GM12878 (cell line): ENCODE results near the gene CENPE. TPM values are rescaled to one million over a fixed set of nuclear protein-coding genes. Genes with fewer than 3 reads are reported as not detected.

Experiments used
- ATAC-seq: fragments of 200-7000 bp; cut with Tn5 transposase; 3 replicates; pipeline ENCODE4 v1.9.1; 2020; ENCODE audit warnings: mild to moderate bottlenecking, moderate library complexity
- BruUV-seq: library from RNA; stranded (reverse); fragments of 400-500 nt; replicated peaks from 2 replicates; lab custom pipeline; 2021; lab: Mats Ljungman, UMichigan
- CTCF ChIA-PET: fragments of 300-600 bp; sonication (Branson Sonifier 250); formaldehyde crosslinking; extraction: SDS; loops from one replicate; lab custom pipeline; 2021; ENCODE audit warnings: inconsistent platforms; lab: Yijun Ruan, JAX
- POLR2A ChIA-PET: fragments of 350-600 bp; formaldehyde crosslinking; extraction: SDS; loops from one replicate; lab custom pipeline; 2021; ENCODE audit warnings: inconsistent platforms; lab: Charles Lee
- RAD21 ChIA-PET: fragments of 300-600 bp; sonication (Branson Sonifier 250); formaldehyde crosslinking; loops from one replicate; lab custom pipeline; 2023; ENCODE audit warnings: antibody characterized with exemption; ENCODE audit not compliant: unreplicated experiment; lab: Charles Lee
- SMC1A ChIA-PET: fragments of 300-600 bp; sonication (Branson Sonifier 250); formaldehyde crosslinking; loops from one replicate; lab custom pipeline; 2023; ENCODE audit not compliant: unreplicated experiment, uncharacterized antibody; lab: Charles Lee
- DNase-seq: peaks from one replicate; pipeline ENCODE4 v3.0.0-alpha.2; 2011; ENCODE audit warnings: low read depth, low spot score
- FAIRE-seq: peaks from 3 replicates; lab custom pipeline; 2011; peaks lifted over from hg19 to GRCh38; lab: Jason Lieb, UNC
- H2AFZ ChIP-seq: 2 replicates; pipeline ENCODE4 v1.6.0; 2011; ENCODE audit warnings: low read depth, low read length, control low read depth; ENCODE audit not compliant: control insufficient read depth
- H3K27ac ChIP-seq: 2 replicates; pipeline ENCODE4 v1.5.1; 2011; ENCODE audit warnings: control low read depth; ENCODE audit not compliant: control insufficient read depth, insufficient read depth
- H3K27me3 ChIP-seq, 2 experiments: replicated peaks in 1 of 2; 2 replicates each; pipeline versions ENCODE4 v1.6.0 to v1.6.1; 2011; ENCODE audit warnings: low read length in 1 of 2; ENCODE audit not compliant: control insufficient read depth in 2 of 2, insufficient read depth in 2 of 2
- H3K36me3 ChIP-seq, 2 experiments: 2 replicates each; pipeline ENCODE4 v1.5.1; 2011; ENCODE audit warnings: low read length in 1 of 2; ENCODE audit not compliant: control insufficient read depth in 2 of 2, insufficient read depth in 2 of 2
- H3K4me1 ChIP-seq: 2 replicates; pipeline ENCODE4 v1.6.1; 2011; ENCODE audit warnings: mild to moderate bottlenecking, low read length, moderate library complexity, mixed read lengths; ENCODE audit not compliant: control insufficient read depth, insufficient read depth
- H3K4me2 ChIP-seq: 2 replicates; pipeline ENCODE4 v1.6.0; 2011; ENCODE audit warnings: control low read depth; ENCODE audit not compliant: control insufficient read depth, insufficient read depth
- H3K4me3 ChIP-seq: fragments of 200-600 bp; sonication (generic); 2 replicates; pipeline ENCODE4 v1.5.1; 2016
- H3K79me2 ChIP-seq: 2 replicates; pipeline ENCODE4 v1.6.0; 2011; ENCODE audit warnings: low read length; ENCODE audit not compliant: control insufficient read depth, insufficient read depth
- H3K9ac ChIP-seq: 2 replicates; pipeline ENCODE4 v1.8.0; 2011; ENCODE audit warnings: low read length, control low read depth, mixed read lengths; ENCODE audit not compliant: control insufficient read depth, insufficient read depth
- H3K9me3 ChIP-seq: replicated peaks from 3 replicates; pipeline ENCODE4 v1.5.1; 2011; ENCODE audit warnings: mild to moderate bottlenecking, low read length; ENCODE audit not compliant: control insufficient read depth, insufficient read depth
- H4K20me1 ChIP-seq: 2 replicates; pipeline ENCODE4 v1.6.0; 2011; ENCODE audit not compliant: control insufficient read depth, insufficient read depth
- CREM ChIP-seq: IDR thresholded peaks from 2 replicates; pipeline ENCODE4 v1.6.1; 2014; ENCODE audit warnings: antibody characterized with exemption, low read depth
- ETV6 ChIP-seq, 2 experiments: fragments of 450-650 bp in 1 of 2; IDR thresholded peaks in 1 of 2; conservative IDR thresholded peaks in 1 of 2; 2 replicates each; pipeline ENCODE4 v1.6.1; 2014; ENCODE audit warnings: antibody characterized with exemption in 1 of 2, borderline replicate concordance in 1 of 2, low read depth in 1 of 2, mild to moderate bottlenecking in 1 of 2, moderate library complexity in 1 of 2
- HDAC2 ChIP-seq: fragments of 200-600 bp; sonication (generic); IDR thresholded peaks from 2 replicates; pipeline ENCODE4 v1.6.1; 2017
- IKZF2 ChIP-seq, 2 experiments: fragments of 450-650 bp; IDR thresholded peaks; 2 replicates each; pipeline ENCODE4 v1.6.1; 2017; ENCODE audit warnings: mild to moderate bottlenecking in 2 of 2, moderate library complexity in 2 of 2
- MEF2A ChIP-seq: IDR thresholded peaks from 2 replicates; pipeline ENCODE4 v1.6.1; 2011; ENCODE audit warnings: low read depth, mild to moderate bottlenecking, low read length, moderate library complexity; ENCODE audit not compliant: insufficient read depth
- MEF2B ChIP-seq: fragments of 450-650 bp; IDR thresholded peaks from 2 replicates; pipeline ENCODE4 v1.6.1; 2018; ENCODE audit warnings: mild to moderate bottlenecking, moderate library complexity; ENCODE audit not compliant: partially characterized antibody, poor library complexity, severe bottlenecking
- MLLT1 ChIP-seq: fragments of 450-650 bp; IDR thresholded peaks from 2 replicates; pipeline ENCODE4 v1.6.1; 2016; ENCODE audit warnings: mild to moderate bottlenecking
- MYB ChIP-seq: fragments of 150-350 bp; IDR thresholded peaks from 2 replicates; pipeline ENCODE4 v1.6.1; 2014; ENCODE audit warnings: mild to moderate bottlenecking, low read depth, low read length, borderline replicate concordance
- NBN ChIP-seq: fragments of 450-650 bp; IDR thresholded peaks from 2 replicates; pipeline ENCODE4 v1.6.1; 2016
- NR2F1 ChIP-seq: fragments of 450-650 bp; conservative IDR thresholded peaks from 2 replicates; pipeline ENCODE4 v1.6.1; 2017; ENCODE audit warnings: mild to moderate bottlenecking
- PML ChIP-seq: IDR thresholded peaks from 2 replicates; pipeline ENCODE4 v1.6.1; 2012; ENCODE audit warnings: low read length, inconsistent platforms
- RBBP5 ChIP-seq: fragments of 200-600 bp; sonication (generic); conservative IDR thresholded peaks from 2 replicates; pipeline ENCODE4 v1.6.1; 2016
- SKIL ChIP-seq: fragments of 450-650 bp; IDR thresholded peaks from 2 replicates; pipeline ENCODE4 v1.6.1; 2017; ENCODE audit warnings: mild to moderate bottlenecking, low read depth, inconsistent platforms; ENCODE audit not compliant: poor library complexity, severe bottlenecking
- TBL1XR1 ChIP-seq: IDR thresholded peaks from 2 replicates; pipeline ENCODE4 v1.6.1; 2012; ENCODE audit warnings: low read depth, low read length, improper control_type of control experiment
- TCF7 ChIP-seq: IDR thresholded peaks from 2 replicates; pipeline ENCODE4 v1.6.1; 2014; ENCODE audit warnings: antibody characterized with exemption, borderline replicate concordance
- YY1 ChIP-seq: IDR thresholded peaks from 2 replicates; pipeline ENCODE4 v1.6.1; 2011; ENCODE audit warnings: low read depth, mild to moderate bottlenecking, low read length
- ZNF217 ChIP-seq: fragments of 450-650 bp; IDR thresholded peaks from 2 replicates; pipeline ENCODE4 v1.6.1; 2017; ENCODE audit warnings: antibody characterized with exemption, mild to moderate bottlenecking
- WGBS: methylation state at CpG from one replicate; pipeline ENCODE4 v1.1.6; 2016; ENCODE audit warnings: low lambda C conversion rate; ENCODE audit not compliant: insufficient replicate concordance, insufficient coverage; ENCODE audit errors: missing lambda C conversion rate; 5-methylcytosine and 5-hydroxymethylcytosine counted together
- in situ Hi-C: fragments of 300-500 bp; cut with MboI; formaldehyde crosslinking; loops from 9 replicates; pipeline ENCODE4 v1.14.3; 2018; ENCODE audit warnings: mixed read lengths
- intact Hi-C: fragments of 100-400 bp; cut with micrococcal nuclease; formaldehyde crosslinking; loops from one replicate; pipeline ENCODE4 v1.14.2; 2022; ENCODE audit not compliant: unreplicated experiment
- polyA plus RNA-seq, 11 experiments: library from polyadenylated mRNA; depleted of rRNA in 4 of 11; unstranded in 6 of 11; stranded (reverse) in 5 of 11; fragments of >200 nt; fragmentation: Nextera tagmentation in 4 of 11; fragmentation: Illumina TruSeq in 1 of 11; extraction: Ambion mirVana in 4 of 11; extraction: Trizol in 1 of 11; gene quantifications; 1 replicate in 1 of 11; 2 replicates in 10 of 11; pipeline versions ENCODE4 v1.2.1 to v1.2.3, GENCODE V29; 2011 to 2016; ENCODE audit warnings: inconsistent platforms in 2 of 11, missing spikeins in 2 of 11, low read depth in 1 of 11
- total RNA-seq, 4 experiments: library from RNA; depleted of rRNA in 3 of 4; stranded (reverse); fragments of >200 nt in 3 of 4; fragmentation: Illumina TruSeq in 1 of 4; extraction: Trizol in 1 of 4; gene quantifications; 2 replicates each; pipeline versions ENCODE4 v1.2.1 to v1.2.3, GENCODE V29; 2013 to 2021

CENPE gene
- total and polyA plus RNA-seq, 10 of the 15 experiments (the other 5 are each of a cell fraction or from before 2014, with no cell fraction given): 10.2 to 53.6 (median 25.2) TPM

- Histone ChIP-seq H3K9me3 (no peaks in the 10 kb centered on the region), H3K27ac (peak within 1 kb of the TSS; percentile 57; the same call in 1 of the 2 replicates), H3K79me2 (peaks cover 2% of the 10 kb centered on the region), H3K36me3 (no peaks in the 10 kb centered on the region), H3K4me2 (peak within 1 kb of the TSS; percentile 81), H2AFZ (peak within 1 kb of the TSS; percentile 91), H3K4me3 (peak within 1 kb of the TSS; percentile 74), H4K20me1 (no peaks in the 10 kb centered on the region), H3K27me3 (no peaks in the 10 kb centered on the region), H3K9ac (peak within 1 kb of the TSS; percentile 66), H3K4me1 (peaks cover 4% of the 10 kb centered on the region; the same call in 1 of the 2 replicates)
- RAD21 ChIA-PET: interaction anchor here (0.6 to 3.6 kb wide), 21 partner anchors 8 to 671 kb away, joined by 3 to 13 read pairs (median 4); partner anchors contain the start of gene UBE2D3
- no TSS peak for BruUV-seq
- CTCF ChIA-PET: interaction anchor here (0.6 to 6.8 kb wide), 46 partner anchors 9 to 1421 kb away, joined by 3 to 63 read pairs (median 5); no protein-coding TSS in a partner anchor
- FAIRE-seq (peak; percentile 88), ATAC-seq (peak; percentile 97), DNase-seq (peak; percentile 72)
- 11% methylated on average over 11 of the region's 11 CpGs for WGBS
- in situ Hi-C loops (loop anchor here (10.0 kb wide), 1 partner anchor 475 kb away; no protein-coding TSS in a partner anchor), intact Hi-C loops (loop anchor here (2.0 to 10.0 kb wide), 3 partner anchors 81 to 415 kb away; partner anchors contain the start of genes SLC9B1 and UBE2D3)
- SMC1A ChIA-PET: interaction anchor here (0.7 to 4.7 kb wide), 24 partner anchors 8 to 669 kb away, joined by 3 to 16 read pairs (median 4); partner anchors contain the start of gene UBE2D3
- POLR2A ChIA-PET: interaction anchor here (0.6 to 1.0 kb wide), 2 partner anchors 64 to 669 kb away, joined by 3 to 8 read pairs; no protein-coding TSS in a partner anchor
- no peak for TF ChIP-seq HDAC2
- TF ChIP-seq ZNF217: no peak
- no peak for TF ChIP-seq RBBP5
- peak; percentile 63; the same call in 1 of the 2 replicates for TF ChIP-seq CREM
- no peak for TF ChIP-seq TBL1XR1
- no peak for TF ChIP-seq MEF2B
- no peak for TF ChIP-seq MEF2A
- peak; percentile 76 for TF ChIP-seq YY1
- no peak for TF ChIP-seq ETV6 (conservative IDR thresholded peaks at IDR 0.05 in 1 of 2, IDR thresholded peaks at IDR 0.05 in 1 of 2; ENCODE audit: borderline replicate concordance in 1 of 2, low read depth in 1 of 2)
- no peak for TF ChIP-seq NR2F1
- peak; percentile 29 to 36; a peak in 2 of 4 replicates for TF ChIP-seq IKZF2 (IDR thresholded peaks at IDR 0.05)
- TF ChIP-seq TCF7: no peak
- peak; percentile 33; the same call in 1 of the 2 replicates for TF ChIP-seq MLLT1
- no peak for TF ChIP-seq PML
- peak; percentile 72 for TF ChIP-seq SKIL
- TF ChIP-seq MYB: no peak
- no peak for TF ChIP-seq NBN
These were observed 98.3 kb downstream of the CENPE start, which contains the start of gene BDH2 for GRCh38 chr4:103099691-103100392. Gene BDH2, minus strand, starts transcription at chr4:103099834. Its CDS starts 3,580 bp downstream, at chr4:103096254.
